ENCODE results near the gene CFAP251.
A peak's percentile ranks its signal among the peaks of the same experiment; 100 is the strongest.

The CFAP251 gene

GRCh38 chr12:121905746-121906145 is 12.6 kb upstream of the CFAP251 start:
- DNase-seq: no peak
- no peak overlapping the region for H3K27ac ChIP-seq (ENCODE audit: insufficient read depth, low read length, poor library complexity, severe bottlenecking)
- H3K36me3 ChIP-seq (ENCODE audit: control insufficient read depth, insufficient read depth, low read length): peaks cover 50% of the 10 kb centered on the region
- no peaks in the 10 kb centered on the region for H3K4me1 ChIP-seq (ENCODE audit: control insufficient read depth, insufficient read depth, low read length, poor library complexity, severe bottlenecking)
- no peak overlapping the region for H3K4me3 ChIP-seq (ENCODE audit: insufficient read depth, low read depth, low read length, poor library complexity, severe bottlenecking)
- H3K27me3 ChIP-seq (replicated peaks; ENCODE audit: control insufficient read depth, insufficient read depth, low read length, poor library complexity, severe bottlenecking): no peaks in the 10 kb centered on the region
- H3K9me3 ChIP-seq (ENCODE audit: control insufficient read depth, low read length): no peaks in the 10 kb centered on the region

GRCh38 chr12:121908702-121909101 is 9.7 kb upstream of the CFAP251 start:
- Histone ChIP-seq H3K27ac (ENCODE audit: insufficient read depth, low read length, poor library complexity, severe bottlenecking) (no peak overlapping the region), H3K9me3 (ENCODE audit: control insufficient read depth, low read length) (no peaks in the 10 kb centered on the region), H3K4me3 (ENCODE audit: insufficient read depth, low read depth, low read length, poor library complexity, severe bottlenecking) (no peak overlapping the region), H3K27me3 (replicated peaks; ENCODE audit: control insufficient read depth, insufficient read depth, low read length, poor library complexity, severe bottlenecking) (no peaks in the 10 kb centered on the region), H3K36me3 (ENCODE audit: control insufficient read depth, insufficient read depth, low read length) (peaks cover 29% of the 10 kb centered on the region), H3K4me1 (ENCODE audit: control insufficient read depth, insufficient read depth, low read length, poor library complexity, severe bottlenecking) (no peaks in the 10 kb centered on the region)
- no peak for DNase-seq

GRCh38 chr12:121911824-121912585 is 6.4 kb upstream of the CFAP251 start:
- peaks cover 34% of the 10 kb centered on the region for H3K36me3 ChIP-seq (ENCODE audit: control insufficient read depth, insufficient read depth, low read length)
- H3K4me3 ChIP-seq (ENCODE audit: insufficient read depth, low read depth, low read length, poor library complexity, severe bottlenecking): no peak overlapping the region
- H3K27me3 ChIP-seq (replicated peaks; ENCODE audit: control insufficient read depth, insufficient read depth, low read length, poor library complexity, severe bottlenecking): no peaks in the 10 kb centered on the region
- no peaks in the 10 kb centered on the region for H3K9me3 ChIP-seq (ENCODE audit: control insufficient read depth, low read length)
- H3K4me1 ChIP-seq (ENCODE audit: control insufficient read depth, insufficient read depth, low read length, poor library complexity, severe bottlenecking): no peaks in the 10 kb centered on the region
- no peak for DNase-seq
- H3K27ac ChIP-seq (ENCODE audit: insufficient read depth, low read length, poor library complexity, severe bottlenecking): no peak overlapping the region

GRCh38 chr12:121915841-121916321 is 2.5 kb upstream of the CFAP251 start:
- no peaks in the 10 kb centered on the region for H3K27me3 ChIP-seq (replicated peaks; ENCODE audit: control insufficient read depth, insufficient read depth, low read length, poor library complexity, severe bottlenecking)
- H3K36me3 ChIP-seq (ENCODE audit: control insufficient read depth, insufficient read depth, low read length): peaks cover 19% of the 10 kb centered on the region
- H3K27ac ChIP-seq (ENCODE audit: insufficient read depth, low read length, poor library complexity, severe bottlenecking): no peak overlapping the region
- H3K9me3 ChIP-seq (ENCODE audit: control insufficient read depth, low read length): no peaks in the 10 kb centered on the region
- peaks cover 8% of the 10 kb centered on the region for H3K4me1 ChIP-seq (ENCODE audit: control insufficient read depth, insufficient read depth, low read length, poor library complexity, severe bottlenecking)
- no peak overlapping the region for H3K4me3 ChIP-seq (ENCODE audit: insufficient read depth, low read depth, low read length, poor library complexity, severe bottlenecking)
- DNase-seq: no peak

- Histone ChIP-seq H3K36me3 (ENCODE audit: control insufficient read depth, insufficient read depth, low read length) (peaks cover 19% of the 10 kb centered on the region), H3K27me3 (replicated peaks; ENCODE audit: control insufficient read depth, insufficient read depth, low read length, poor library complexity, severe bottlenecking) (no peaks in the 10 kb centered on the region), H3K4me3 (ENCODE audit: insufficient read depth, low read depth, low read length, poor library complexity, severe bottlenecking) (no peak overlapping the region), H3K9me3 (ENCODE audit: control insufficient read depth, low read length) (no peaks in the 10 kb centered on the region), H3K27ac (ENCODE audit: insufficient read depth, low read length, poor library complexity, severe bottlenecking) (no peak overlapping the region), H3K4me1 (ENCODE audit: control insufficient read depth, insufficient read depth, low read length, poor library complexity, severe bottlenecking) (peaks cover 8% of the 10 kb centered on the region)
- no peak for DNase-seq
Observed at GRCh38 chr12:121916719-121917118, 1.7 kb upstream of the CFAP251 start.

GRCh38 chr12:121918679-121919038 is 267 bp downstream of the CFAP251 start:
- Histone ChIP-seq H3K9me3 (ENCODE audit: control insufficient read depth, low read length) (no peaks in the 10 kb centered on the region), H3K27ac (ENCODE audit: insufficient read depth, low read length, poor library complexity, severe bottlenecking) (peak overlapping the region; percentile 78), H3K4me1 (ENCODE audit: control insufficient read depth, insufficient read depth, low read length, poor library complexity, severe bottlenecking) (peaks cover 8% of the 10 kb centered on the region), H3K36me3 (ENCODE audit: control insufficient read depth, insufficient read depth, low read length) (peaks cover 15% of the 10 kb centered on the region), H3K4me3 (ENCODE audit: insufficient read depth, low read depth, low read length, poor library complexity, severe bottlenecking) (peak overlapping the region; percentile 32), H3K27me3 (replicated peaks; ENCODE audit: control insufficient read depth, insufficient read depth, low read length, poor library complexity, severe bottlenecking) (no peaks in the 10 kb centered on the region)
- DNase-seq: no peak

GRCh38 chr12:121921066-121921465 is 2.7 kb downstream of the CFAP251 start:
- H3K36me3 ChIP-seq (ENCODE audit: control insufficient read depth, insufficient read depth, low read length): peaks cover 7% of the 10 kb centered on the region
- H3K27ac ChIP-seq (ENCODE audit: insufficient read depth, low read length, poor library complexity, severe bottlenecking): no peak overlapping the region
- no peak for DNase-seq
- no peak overlapping the region for H3K4me3 ChIP-seq (ENCODE audit: insufficient read depth, low read depth, low read length, poor library complexity, severe bottlenecking)
- H3K27me3 ChIP-seq (replicated peaks; ENCODE audit: control insufficient read depth, insufficient read depth, low read length, poor library complexity, severe bottlenecking): no peaks in the 10 kb centered on the region
- peaks cover 8% of the 10 kb centered on the region for H3K4me1 ChIP-seq (ENCODE audit: control insufficient read depth, insufficient read depth, low read length, poor library complexity, severe bottlenecking)
- H3K9me3 ChIP-seq (ENCODE audit: control insufficient read depth, low read length): no peaks in the 10 kb centered on the region

GRCh38 chr12:121925358-121925695 is 6.9 kb downstream of the CFAP251 start:
- no peak overlapping the region for H3K27ac ChIP-seq (ENCODE audit: insufficient read depth, low read length, poor library complexity, severe bottlenecking)
- DNase-seq: no peak
- H3K9me3 ChIP-seq (ENCODE audit: control insufficient read depth, low read length): no peaks in the 10 kb centered on the region
- H3K36me3 ChIP-seq (ENCODE audit: control insufficient read depth, insufficient read depth, low read length): no peaks in the 10 kb centered on the region
- H3K27me3 ChIP-seq (replicated peaks; ENCODE audit: control insufficient read depth, insufficient read depth, low read length, poor library complexity, severe bottlenecking): no peaks in the 10 kb centered on the region
- H3K4me3 ChIP-seq (ENCODE audit: insufficient read depth, low read depth, low read length, poor library complexity, severe bottlenecking): no peak overlapping the region
- H3K4me1 ChIP-seq (ENCODE audit: control insufficient read depth, insufficient read depth, low read length, poor library complexity, severe bottlenecking): no peaks in the 10 kb centered on the region

GRCh38 chr12:121926874-121927706 is 8.7 kb downstream of the CFAP251 start:
- Histone ChIP-seq H3K4me1 (ENCODE audit: control insufficient read depth, insufficient read depth, low read length, poor library complexity, severe bottlenecking) (no peaks in the 10 kb centered on the region), H3K27me3 (replicated peaks; ENCODE audit: control insufficient read depth, insufficient read depth, low read length, poor library complexity, severe bottlenecking) (no peaks in the 10 kb centered on the region), H3K36me3 (ENCODE audit: control insufficient read depth, insufficient read depth, low read length) (no peaks in the 10 kb centered on the region), H3K4me3 (ENCODE audit: insufficient read depth, low read depth, low read length, poor library complexity, severe bottlenecking) (no peak overlapping the region), H3K9me3 (ENCODE audit: control insufficient read depth, low read length) (no peaks in the 10 kb centered on the region), H3K27ac (ENCODE audit: insufficient read depth, low read length, poor library complexity, severe bottlenecking) (no peak overlapping the region)
- DNase-seq: no peak

GRCh38 chr12:121927813-121928212 is 9.4 kb downstream of the CFAP251 start:
- Histone ChIP-seq H3K9me3 (ENCODE audit: control insufficient read depth, low read length) (no peaks in the 10 kb centered on the region), H3K27ac (ENCODE audit: insufficient read depth, low read length, poor library complexity, severe bottlenecking) (no peak overlapping the region), H3K27me3 (replicated peaks; ENCODE audit: control insufficient read depth, insufficient read depth, low read length, poor library complexity, severe bottlenecking) (no peaks in the 10 kb centered on the region), H3K4me3 (ENCODE audit: insufficient read depth, low read depth, low read length, poor library complexity, severe bottlenecking) (no peak overlapping the region), H3K4me1 (ENCODE audit: control insufficient read depth, insufficient read depth, low read length, poor library complexity, severe bottlenecking) (no peaks in the 10 kb centered on the region), H3K36me3 (ENCODE audit: control insufficient read depth, insufficient read depth, low read length) (no peaks in the 10 kb centered on the region)
- DNase-seq: no peak
